Lung microvascular endothelial cell (primary cell): ENCODE measurements around the gene PUS1. TPM values are rescaled to one million over a fixed set of nuclear protein-coding genes. Genes with fewer than 3 reads are reported as not detected.

Source experiments
- DNase-seq, 2 donors: peaks; one replicate each; pipeline versions ENCODE4 v3.0.0 to v3.0.0-alpha.2; 2010; ENCODE audit warnings: low read depth in 2 of 2
- total RNA-seq: library from RNA; depleted of rRNA; stranded (reverse); fragments of >200 nt; gene quantifications from 2 replicates; pipeline ENCODE4 v1.2.1, GENCODE V29; 2014

PUS1 gene
- total RNA-seq, 1 donor from 2014 or later = 7.5 TPM

DNA sequence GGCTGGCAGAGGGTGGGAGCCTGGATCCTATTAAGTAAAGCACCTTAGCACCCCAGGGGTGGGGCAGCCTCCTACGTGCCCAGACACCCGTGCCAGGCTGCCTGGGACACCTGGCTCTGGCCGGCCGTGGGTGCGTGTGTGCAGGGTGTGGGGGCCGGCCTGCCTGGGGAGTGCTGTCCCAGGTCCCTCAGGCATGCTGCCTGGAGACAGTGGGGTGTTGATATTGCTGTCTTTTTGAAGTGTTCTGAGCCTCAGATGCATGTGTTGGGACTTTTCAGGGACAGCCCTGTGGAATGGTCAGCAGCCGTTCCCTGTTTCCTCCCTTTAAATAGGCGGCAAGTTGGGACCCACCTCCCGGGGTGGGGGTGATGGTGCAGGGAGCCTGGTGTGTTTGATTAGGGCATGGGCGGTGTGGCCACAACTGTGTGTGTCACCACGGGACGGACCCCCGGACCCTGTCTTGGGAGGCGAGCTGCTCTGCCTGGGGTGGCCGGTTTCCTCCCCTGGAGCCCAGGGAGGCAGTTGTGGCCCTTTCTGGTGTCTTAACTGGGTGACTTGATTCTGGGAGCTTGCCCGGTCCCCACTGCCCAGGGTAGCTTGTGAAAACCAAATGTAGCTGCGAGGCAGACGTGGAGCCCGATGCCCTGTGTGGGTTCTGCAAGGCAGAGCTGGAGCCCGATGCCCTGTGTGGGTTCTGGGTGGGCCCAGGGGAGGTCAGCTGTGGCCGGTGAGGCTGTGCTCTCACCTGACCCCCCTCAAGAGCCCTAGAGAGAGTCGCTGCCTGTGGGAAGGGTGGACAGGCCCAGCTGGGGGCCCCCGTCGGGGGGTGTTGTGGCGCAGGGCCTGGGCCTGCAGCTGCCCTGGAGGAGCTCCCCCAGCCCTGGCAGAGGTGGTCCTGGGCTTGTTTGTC lies 26.5 kb upstream of the PUS1 start:
- DNase-seq = no peak

- DNase-seq = no peak
Measured at GRCh38 chr12:131903270-131904255, 25.5 kb upstream of the PUS1 start.

DNA sequence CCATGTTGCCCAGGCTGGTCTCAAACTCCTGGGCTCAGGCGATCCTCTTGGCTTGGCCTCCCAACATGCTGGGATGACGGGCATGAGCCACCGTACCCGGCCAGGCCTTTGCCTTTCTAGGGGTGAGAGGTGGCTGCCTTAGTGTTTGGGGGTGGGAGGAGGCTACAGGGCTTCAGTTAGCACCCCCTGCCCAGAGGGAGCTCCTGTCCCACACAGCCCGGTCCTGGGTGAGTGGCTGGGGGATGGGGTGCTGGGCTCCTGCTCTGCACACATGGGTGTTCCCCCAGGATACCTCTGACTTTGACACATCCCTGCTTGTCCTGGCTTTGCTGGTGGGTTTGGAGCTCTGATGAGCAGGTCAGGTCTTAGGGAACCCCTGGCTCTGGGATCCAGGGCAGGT lies 24.7 kb upstream of the PUS1 start:
- no peak for DNase-seq

- DNase-seq = no peak
Measured at GRCh38 chr12:131905081-131905629, 23.9 kb upstream of the PUS1 start.

GRCh38 chr12:131905630-131906091 lies 23.4 kb upstream of the PUS1 start:
- DNase-seq = no peak

DNA sequence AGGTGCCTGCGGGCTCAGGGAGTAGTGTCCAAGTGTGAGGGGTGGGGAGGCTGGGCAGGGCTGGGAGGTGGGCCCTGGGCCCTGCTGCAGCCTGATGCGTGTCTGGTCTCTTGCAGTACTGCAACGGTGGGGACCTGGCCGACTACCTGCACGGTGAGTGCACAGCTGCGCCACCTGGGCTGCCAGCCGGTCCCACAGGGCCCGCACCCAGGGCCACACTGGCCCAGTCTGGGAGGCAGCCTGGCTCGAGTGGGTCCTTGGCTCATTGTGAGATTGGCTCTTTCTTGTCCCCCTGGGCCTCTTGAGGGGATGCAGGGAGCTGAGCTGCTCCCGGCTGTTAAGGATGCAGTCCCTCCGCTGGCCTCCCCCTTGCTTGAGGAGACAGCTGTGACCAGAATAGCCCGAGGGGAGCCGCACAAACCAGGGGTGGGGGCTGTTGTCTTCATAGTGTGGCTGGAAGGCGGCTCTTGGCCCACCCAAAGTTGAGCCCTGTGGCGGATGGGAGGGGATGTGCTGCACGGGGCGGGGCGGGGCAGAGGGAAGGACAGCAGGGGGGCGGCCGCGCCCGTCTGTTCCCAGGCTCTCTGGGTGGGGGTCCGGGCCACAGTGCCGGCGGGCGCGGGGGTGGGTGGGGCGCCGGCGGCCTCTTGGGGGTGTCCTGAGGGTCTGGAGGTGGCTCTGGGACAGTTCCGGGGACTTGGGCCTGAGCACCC lies 21.5 kb upstream of the PUS1 start:
- no peak for DNase-seq

DNA sequence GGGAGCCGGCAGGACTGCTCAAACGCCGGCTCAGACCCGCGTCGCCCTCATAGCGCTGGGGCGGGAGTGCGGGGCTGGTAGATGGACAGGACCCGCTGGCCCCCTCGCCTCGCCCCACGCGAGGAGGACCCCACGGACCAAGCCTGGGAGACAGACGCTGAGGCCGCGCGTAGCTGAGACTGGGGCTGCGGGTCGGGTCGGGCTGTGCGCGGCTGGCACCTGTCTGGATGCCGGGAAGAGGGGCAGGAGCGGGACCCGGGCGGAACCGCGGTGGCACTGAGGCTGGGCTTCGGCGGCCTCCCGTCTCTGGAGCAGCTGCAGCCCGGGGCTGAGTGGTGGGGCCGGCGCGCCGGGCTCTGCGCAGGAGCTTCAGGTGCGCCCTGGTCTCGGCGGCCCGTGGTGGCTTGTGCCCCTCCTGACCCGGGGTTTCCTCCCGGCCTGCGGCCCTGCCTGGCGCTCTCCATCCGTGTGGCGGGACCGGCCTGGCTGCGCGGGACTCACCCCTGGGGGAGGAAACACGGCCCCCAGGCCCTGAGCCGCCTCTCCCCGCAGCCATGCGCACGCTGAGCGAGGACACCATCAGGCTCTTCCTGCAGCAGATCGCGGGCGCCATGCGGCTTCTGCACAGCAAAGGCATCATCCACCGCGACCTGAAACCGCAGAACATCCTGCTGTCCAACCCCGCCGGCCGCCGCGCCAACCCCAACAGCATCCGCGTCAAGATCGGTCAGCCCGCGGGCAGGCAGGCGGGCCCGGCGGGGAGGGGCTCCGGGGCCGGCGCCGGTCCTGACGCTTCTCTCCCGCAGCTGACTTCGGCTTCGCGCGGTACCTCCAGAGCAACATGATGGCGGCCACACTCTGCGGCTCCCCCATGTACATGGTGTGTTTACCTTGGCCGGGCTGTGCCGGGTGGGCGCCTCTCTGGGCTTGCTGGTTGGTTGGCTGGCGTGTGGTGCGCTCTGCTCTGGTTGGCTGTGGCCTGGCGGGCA lies 20.7 kb upstream of the PUS1 start:
- no peak for DNase-seq

DNA sequence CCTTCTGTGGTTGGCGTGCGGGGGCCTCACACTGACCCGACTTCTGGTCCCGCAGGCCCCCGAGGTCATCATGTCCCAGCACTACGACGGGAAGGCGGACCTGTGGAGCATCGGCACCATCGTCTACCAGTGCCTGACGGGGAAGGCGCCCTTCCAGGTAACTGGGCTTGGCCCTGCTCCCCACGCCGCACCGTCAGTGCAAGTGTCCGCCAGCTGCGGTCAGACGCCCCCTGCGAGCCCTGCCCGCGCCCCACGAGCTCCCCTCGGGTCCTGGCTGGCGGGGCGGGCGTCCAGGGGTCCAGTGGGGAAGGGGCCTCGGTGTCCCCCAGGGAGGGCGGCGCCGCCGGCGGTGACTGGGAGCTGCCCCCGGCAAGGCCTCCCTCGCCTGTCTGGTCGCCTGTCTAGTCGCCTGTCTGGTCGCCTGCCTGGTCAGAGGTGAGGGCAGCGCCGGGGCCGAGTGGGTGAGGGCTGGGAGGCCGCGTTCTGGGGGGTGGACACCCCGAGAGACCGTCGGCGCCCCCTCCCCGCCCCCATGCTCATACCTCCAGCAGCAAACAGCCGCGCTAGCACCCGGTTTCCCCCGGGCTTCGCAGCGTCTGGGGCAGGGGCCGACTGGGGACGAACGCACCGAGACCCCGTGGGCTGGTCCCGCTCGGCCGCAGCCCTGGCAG lies 19.9 kb upstream of the PUS1 start:
- DNase-seq = no peak

- no peak for DNase-seq
Measured at GRCh38 chr12:131909752-131910219, 19.3 kb upstream of the PUS1 start.

DNA sequence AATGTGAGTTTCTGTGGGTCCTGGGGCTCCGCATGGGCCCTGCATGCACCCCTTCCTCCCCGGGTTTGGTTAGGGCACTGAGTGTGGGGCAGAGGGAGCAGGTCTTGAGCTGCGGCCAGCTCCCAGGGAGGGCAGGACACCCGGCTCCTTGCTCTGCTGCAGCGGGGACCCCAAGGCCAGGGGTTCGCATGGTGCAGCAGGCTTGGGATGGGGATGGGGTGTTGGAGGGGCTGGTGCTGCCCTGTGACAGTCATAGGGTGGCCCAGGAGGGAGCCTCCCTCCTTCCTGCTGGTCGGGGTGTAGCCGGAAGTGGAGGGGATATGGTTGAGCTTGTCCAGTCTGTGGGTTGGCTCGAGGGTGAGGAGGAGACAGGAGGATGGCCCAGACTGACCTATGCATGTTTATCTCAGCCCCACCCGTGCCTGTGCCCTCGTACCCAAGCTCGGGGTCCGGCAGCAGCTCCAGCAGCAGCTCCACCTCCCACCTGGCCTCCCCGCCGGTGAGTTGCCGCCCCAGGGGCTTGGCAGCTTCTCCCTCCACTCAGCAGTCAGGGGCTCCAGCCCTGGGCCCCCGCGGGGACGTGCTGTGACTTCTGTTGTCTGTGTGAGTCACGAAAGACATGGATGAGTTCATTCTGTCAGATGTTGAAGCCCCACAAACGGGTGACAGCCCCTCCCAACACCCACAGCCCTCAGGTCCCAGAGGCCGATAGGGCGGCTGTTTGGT lies 18.6 kb upstream of the PUS1 start:
- no peak for DNase-seq

- no peak for DNase-seq
Measured at GRCh38 chr12:131911028-131911650, 17.9 kb upstream of the PUS1 start.

DNA sequence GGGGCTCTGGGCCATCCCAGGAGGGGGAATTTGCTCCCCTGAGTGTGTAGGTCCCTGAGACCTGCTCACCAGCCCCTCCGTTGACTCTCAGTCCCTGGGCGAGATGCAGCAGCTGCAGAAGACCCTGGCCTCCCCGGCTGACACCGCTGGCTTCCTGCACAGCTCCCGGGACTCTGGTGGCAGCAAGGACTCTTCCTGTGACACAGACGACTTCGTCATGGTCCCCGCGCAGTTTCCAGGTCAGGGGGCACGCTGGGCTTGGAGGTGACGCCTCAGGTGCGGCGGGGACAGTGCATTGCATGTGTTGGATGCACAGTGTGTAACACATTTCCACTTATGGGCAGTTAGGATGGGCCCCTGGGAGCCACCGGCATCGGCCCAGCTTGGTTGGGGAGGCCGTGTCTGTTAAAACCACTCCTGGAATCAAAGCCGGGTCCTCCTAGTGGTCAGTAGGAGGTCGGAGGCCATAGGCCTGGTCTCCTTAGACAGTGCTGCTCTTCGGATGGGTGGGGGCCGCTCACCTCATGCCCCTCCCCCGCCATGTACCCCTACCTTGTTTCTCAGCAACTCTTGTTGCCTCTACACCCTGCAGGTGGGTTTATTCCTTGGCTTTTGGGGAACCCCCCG lies 17.1 kb upstream of the PUS1 start:
- no peak for DNase-seq

DNA sequence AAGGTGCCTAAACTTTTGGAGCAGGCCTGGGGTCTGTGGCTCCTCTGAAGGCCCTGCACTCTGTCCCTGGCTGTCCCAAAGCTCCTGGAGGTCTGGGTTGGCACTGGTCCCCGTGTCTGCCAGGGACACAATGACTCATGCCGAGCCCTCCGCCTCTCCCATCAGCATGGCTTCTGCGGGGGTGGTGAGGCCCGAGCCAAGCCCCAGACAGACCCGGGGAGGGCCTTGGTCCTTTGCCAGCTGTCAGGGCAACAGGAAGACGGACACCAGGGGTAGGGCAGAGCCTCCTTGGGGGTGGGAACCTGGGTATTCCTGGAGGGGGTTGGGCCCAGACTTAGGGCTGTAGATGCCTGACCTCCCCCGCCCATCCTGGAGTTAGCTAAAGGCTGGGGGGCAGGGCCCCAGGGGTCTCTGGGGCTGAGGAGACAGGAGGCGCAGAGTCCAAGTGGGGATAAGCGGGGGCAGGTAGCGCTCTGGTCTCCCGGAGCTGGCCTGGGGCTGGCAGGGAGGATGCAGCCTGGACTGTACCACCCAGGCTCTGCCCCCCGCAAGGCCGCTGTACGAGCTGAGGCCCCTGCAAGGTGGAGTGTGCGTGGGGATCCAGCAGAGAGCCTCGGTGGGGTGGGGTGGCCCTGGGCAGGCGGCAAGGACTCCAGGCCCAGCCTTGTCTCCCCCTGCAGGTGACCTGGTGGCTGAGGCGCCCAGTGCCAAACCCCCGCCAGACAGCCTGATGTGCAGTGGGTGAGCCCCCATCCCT lies 16.4 kb upstream of the PUS1 start:
- peak; percentile 84 to 91 for DNase-seq

DNA sequence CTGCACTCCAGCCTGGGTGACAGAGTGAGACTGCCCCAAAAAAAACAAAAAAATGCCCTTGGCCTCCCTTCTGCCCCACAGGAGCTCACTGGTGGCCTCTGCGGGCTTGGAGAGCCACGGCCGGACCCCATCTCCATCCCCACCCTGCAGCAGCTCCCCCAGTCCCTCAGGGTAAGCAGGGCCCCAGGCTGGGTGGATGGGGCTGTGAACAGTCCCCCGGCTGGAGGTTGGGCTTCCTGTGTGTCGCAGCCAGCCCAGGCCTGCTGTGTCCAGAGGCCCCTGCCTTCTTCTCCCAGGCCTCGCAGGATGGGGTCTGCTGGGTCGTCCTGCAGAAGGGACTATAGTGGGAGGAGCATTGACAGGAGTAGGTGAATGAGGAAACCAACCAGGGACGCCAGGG lies 15.4 kb upstream of the PUS1 start:
- no peak for DNase-seq

- no peak for DNase-seq
Measured at GRCh38 chr12:131914179-131914702, 14.8 kb upstream of the PUS1 start.

DNA sequence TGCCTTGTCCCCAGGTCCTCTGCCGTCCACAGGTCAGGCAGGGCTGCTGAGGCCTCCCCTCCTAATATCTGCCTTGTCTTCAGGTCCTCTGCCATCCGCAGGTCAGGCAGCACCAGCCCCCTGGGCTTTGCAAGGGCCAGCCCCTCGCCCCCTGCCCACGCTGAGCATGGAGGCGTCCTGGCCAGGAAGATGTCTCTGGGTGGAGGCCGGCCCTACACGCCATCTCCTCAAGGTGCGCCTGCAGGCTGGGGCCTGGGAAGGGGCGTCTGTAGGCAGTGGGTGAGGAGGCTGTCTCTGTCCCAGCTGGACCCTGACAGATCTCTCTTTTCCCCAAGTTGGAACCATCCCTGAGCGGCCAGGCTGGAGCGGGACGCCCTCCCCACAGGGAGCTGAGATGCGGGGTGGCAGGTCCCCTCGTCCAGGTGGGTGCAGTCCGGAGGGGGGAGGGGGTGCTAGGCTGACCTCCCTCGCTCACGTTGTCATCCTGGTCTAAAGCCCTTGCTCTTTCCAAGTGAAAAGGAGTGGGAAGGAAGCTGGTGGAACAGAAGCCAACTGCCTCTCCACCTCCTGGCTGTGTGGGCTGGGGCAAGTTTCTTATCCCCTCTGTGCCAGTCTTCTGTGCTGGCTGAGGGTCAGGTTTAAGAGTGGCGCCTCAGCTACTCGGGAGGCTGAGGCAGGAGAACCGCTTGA lies 13.9 kb upstream of the PUS1 start:
- no peak for DNase-seq
